Effector memory CD4-positive, alpha-beta T cell (primary cell): ENCODE results near the gene EHD4.

Experiments used
- DNase-seq, 3 donors: peaks; one replicate each; pipeline ENCODE4 v3.0.0-alpha.2; 2020
- H3K27ac ChIP-seq: 2 replicates; pipeline ENCODE4 v1.7.0; 2013; ENCODE audit warnings: mild to moderate bottlenecking, low read length, moderate library complexity; ENCODE audit not compliant: insufficient read depth, poor library complexity, severe bottlenecking
- H3K27me3 ChIP-seq: replicated peaks from 2 replicates; pipeline ENCODE4 v1.7.0; 2013; ENCODE audit warnings: mild to moderate bottlenecking, low read length; ENCODE audit not compliant: insufficient read depth, control insufficient read depth, poor library complexity, severe bottlenecking
- H3K36me3 ChIP-seq: 2 replicates; pipeline ENCODE4 v1.7.0; 2013; ENCODE audit warnings: mild to moderate bottlenecking, low read length, moderate library complexity; ENCODE audit not compliant: control insufficient read depth, insufficient read depth
- H3K4me1 ChIP-seq: 2 replicates; pipeline ENCODE4 v1.7.0; 2013; ENCODE audit warnings: low read length, mild to moderate bottlenecking; ENCODE audit not compliant: control insufficient read depth, insufficient read depth, poor library complexity, severe bottlenecking
- H3K4me3 ChIP-seq: 2 replicates; pipeline ENCODE4 v1.7.0; 2013; ENCODE audit warnings: low read length, low read depth, mild to moderate bottlenecking; ENCODE audit not compliant: insufficient read depth, poor library complexity, severe bottlenecking
- H3K9me3 ChIP-seq: 2 replicates; pipeline ENCODE4 v1.7.0; 2013; ENCODE audit warnings: mild to moderate bottlenecking, low read length, moderate library complexity; ENCODE audit not compliant: control insufficient read depth

EHD4 gene

DNA sequence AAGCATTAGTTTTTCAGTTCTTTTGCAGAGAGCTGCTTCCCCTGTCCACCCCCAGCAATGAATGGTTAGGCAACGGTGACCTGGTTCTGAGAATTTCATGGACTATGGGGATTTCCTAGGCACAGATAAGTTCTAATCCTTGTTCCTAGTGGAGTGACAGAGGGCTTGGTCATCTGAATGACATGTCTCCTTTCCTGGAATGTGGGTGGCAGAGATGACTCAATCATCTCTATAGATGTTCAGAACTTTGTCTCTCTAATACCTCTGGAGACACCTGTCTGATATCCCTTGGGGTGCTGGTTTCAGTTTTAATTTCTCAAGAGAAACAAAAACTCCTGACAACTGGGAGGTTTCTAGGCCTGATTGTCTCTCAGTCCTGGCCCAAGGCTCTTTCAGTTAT, 38.1 kb upstream of the EHD4 start:
- DNase-seq: no peak
- Histone ChIP-seq H3K27me3 (no peaks in the 10 kb centered on the region), H3K4me1 (no peaks in the 10 kb centered on the region), H3K36me3 (no peaks in the 10 kb centered on the region), H3K4me3 (no peak overlapping the region), H3K27ac (no peak overlapping the region), H3K9me3 (no peaks in the 10 kb centered on the region)

DNA sequence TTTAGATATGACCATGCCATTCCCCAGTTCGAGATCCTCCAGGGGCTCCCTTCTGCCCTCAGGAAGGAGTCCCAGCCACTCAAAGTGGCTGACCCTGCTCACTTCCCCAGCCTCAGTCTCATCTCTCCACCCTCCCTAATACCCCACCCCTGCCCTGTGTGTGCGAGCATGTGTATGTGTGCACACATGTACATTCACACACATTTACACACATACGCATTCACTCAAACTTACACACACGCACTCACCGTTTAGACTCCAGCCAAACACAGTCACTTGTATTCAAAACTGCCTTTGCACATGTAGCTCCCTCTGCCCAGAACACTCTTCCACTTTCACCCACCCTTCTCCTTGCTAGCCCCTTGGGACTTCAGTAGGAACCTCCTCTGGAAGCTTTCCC, 37.1 kb upstream of the EHD4 start:
- Histone ChIP-seq H3K4me1 (no peaks in the 10 kb centered on the region), H3K36me3 (no peaks in the 10 kb centered on the region), H3K27ac (no peak overlapping the region), H3K27me3 (no peaks in the 10 kb centered on the region), H3K9me3 (no peaks in the 10 kb centered on the region), H3K4me3 (no peak overlapping the region)
- no peak for DNase-seq

DNA sequence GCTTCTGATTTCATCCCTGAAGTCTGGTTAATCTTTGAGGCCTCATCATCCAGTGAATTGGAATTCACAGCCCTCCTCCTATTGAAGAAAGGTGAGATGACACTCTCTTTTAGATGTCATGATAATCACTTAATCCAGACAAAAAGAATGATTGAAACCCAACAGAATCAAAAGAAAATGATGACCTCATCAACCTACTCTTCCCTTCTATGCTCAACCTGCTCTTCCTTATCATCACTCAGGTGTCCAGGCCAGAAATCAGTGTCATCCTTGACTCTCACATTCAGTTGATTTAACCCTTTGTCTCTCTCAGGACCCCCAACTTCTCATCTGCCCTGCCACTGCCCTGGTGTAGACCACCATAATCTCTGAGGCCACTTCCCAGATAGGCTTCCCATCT, 36.7 kb upstream of the EHD4 start:
- Histone ChIP-seq H3K27ac (no peak overlapping the region), H3K4me3 (no peak overlapping the region), H3K4me1 (no peaks in the 10 kb centered on the region), H3K9me3 (no peaks in the 10 kb centered on the region), H3K27me3 (no peaks in the 10 kb centered on the region), H3K36me3 (no peaks in the 10 kb centered on the region)
- DNase-seq: no peak

DNA sequence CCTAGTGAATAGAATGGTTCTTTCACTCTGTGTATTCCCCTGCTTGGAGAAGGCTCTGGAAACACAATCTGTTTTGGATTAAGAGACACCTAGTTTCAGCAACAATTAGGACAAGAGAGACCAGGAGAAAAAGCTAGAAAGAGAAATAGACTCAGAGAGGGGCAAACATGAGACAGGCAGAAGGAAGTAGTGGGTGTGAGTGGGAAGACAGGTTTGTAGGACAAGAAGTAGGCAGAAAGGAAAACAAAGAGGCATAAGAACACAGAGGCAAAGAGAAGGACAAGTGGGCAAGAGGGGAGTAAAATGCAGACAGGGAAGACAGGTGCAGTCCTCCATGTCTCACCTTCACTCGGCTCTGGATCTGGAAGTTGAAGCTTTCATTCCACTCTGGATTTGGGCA, 35.0 kb upstream of the EHD4 start:
- no peak overlapping the region for H3K27ac ChIP-seq
- no peaks in the 10 kb centered on the region for H3K36me3 ChIP-seq
- H3K4me1 ChIP-seq: no peaks in the 10 kb centered on the region
- H3K4me3 ChIP-seq: no peak overlapping the region
- H3K27me3 ChIP-seq: no peaks in the 10 kb centered on the region
- no peaks in the 10 kb centered on the region for H3K9me3 ChIP-seq
- DNase-seq: no peak

DNA sequence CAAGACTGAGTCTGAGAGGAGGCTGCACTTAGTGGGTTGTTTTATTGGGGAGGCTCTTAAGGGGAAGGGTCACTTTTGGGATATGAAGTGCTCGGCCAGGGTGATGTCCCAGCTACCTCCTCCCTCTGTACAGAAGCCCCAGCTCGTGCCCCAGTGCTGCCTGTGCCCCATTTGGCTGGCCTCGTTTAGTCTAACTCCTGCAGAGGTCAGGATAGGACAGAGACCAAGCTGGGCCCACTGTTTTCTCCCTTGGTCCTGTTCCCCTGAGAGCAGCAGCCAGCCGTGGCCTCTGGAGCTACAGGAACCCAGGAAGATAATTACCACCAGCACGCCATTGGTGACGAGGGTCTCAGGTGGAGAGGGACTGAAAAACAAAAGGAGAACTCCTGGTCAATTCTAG, 30.0 kb upstream of the EHD4 start:
- Histone ChIP-seq H3K4me1 (no peaks in the 10 kb centered on the region), H3K9me3 (no peaks in the 10 kb centered on the region), H3K27ac (no peak overlapping the region), H3K27me3 (no peaks in the 10 kb centered on the region), H3K36me3 (no peaks in the 10 kb centered on the region), H3K4me3 (no peak overlapping the region)
- no peak for DNase-seq

DNA sequence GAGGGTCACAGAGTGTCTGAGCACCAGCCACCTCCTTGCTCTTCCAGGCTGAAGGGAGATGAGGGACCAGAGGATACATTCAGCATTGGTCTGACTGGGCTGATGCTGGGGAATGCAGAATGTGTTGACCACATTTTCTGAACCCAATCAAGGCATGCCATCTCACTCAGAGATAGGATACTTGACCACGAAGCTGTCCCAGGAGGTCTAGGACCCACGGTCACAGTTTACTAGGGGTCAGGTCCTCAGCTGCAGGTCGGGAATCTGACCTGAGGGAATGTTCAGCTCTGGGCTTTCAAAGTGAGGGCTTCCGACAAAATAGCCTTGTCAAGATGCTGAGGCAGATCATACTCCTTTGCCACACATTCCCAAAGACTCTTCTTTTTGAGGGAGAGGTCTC, 28.9 kb upstream of the EHD4 start:
- Histone ChIP-seq H3K4me1 (no peaks in the 10 kb centered on the region), H3K27ac (no peak overlapping the region), H3K4me3 (no peak overlapping the region), H3K27me3 (no peaks in the 10 kb centered on the region), H3K9me3 (no peaks in the 10 kb centered on the region), H3K36me3 (no peaks in the 10 kb centered on the region)
- DNase-seq: no peak

DNA sequence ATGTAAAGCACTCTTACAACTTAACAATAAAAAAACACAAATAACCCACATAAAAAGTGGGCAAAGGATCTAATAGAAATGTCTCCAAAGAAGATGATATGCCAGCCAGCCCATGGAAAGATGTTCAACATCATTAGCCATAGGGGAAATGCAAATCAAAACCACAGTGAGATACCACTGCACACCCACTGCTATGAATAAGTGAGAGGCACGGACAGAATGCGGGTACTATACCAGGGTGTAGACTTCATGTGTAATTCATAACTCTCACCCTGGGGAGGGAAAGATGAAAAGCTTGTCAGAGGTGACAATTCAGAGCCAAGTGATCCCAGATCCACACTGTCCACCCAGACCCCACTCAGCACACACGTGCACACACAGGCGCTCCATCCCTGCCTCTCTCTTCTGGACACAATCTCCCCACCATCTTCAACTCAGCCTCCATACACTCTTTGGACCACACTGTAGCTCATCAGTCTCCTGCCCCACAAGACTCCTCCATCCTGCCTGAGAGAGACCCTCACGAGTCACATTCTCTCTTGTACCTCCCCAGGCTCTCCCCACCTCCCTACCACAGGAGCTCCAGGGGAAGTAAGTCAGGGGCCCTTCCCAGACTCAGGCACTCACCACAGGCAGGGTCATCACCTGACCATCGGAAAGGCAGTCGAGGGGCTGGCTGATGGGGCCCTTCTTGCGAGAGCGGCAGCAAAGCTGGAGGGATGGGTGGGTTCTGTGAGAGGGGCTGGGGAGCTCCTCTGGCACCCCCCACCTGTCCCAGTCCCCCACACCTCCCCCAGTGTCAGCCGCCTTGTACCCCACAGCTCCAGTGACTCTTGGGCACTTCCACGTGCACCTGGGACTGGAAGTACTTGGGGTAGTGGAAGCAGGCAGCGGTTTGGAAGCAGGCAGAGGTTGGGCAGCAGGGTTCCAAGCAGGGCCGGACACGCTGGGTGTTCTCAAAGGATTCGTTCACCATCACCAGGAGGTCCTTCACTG, 27.2 kb upstream of the EHD4 start:
- no peak overlapping the region for H3K4me3 ChIP-seq
- no peaks in the 10 kb centered on the region for H3K9me3 ChIP-seq
- no peaks in the 10 kb centered on the region for H3K4me1 ChIP-seq
- no peaks in the 10 kb centered on the region for H3K36me3 ChIP-seq
- DNase-seq: no peak
- no peak overlapping the region for H3K27ac ChIP-seq
- no peaks in the 10 kb centered on the region for H3K27me3 ChIP-seq

DNA sequence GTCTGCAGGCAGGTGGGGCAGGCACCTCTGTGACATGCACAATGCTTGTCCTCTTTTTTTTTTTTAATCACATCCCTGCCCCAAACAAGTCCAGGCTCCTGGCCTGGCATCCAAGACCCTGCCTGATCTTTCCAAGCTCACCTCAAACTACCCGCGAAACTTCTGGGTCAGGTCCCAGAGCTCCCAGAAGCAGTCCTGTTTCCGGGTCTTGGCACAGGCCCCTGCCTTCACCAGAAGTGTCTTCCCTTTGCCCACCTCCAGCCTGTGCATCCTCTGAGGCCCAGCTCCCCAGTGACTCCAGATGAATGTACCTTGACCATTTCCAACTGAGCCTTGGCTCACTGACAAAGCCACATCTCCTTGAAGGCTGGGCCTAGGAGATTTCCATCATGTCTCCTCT, 25.5 kb upstream of the EHD4 start:
- no peak for DNase-seq
- no peak overlapping the region for H3K27ac ChIP-seq
- H3K27me3 ChIP-seq: no peaks in the 10 kb centered on the region
- H3K4me1 ChIP-seq: no peaks in the 10 kb centered on the region
- no peak overlapping the region for H3K4me3 ChIP-seq
- H3K9me3 ChIP-seq: no peaks in the 10 kb centered on the region
- no peaks in the 10 kb centered on the region for H3K36me3 ChIP-seq

DNA sequence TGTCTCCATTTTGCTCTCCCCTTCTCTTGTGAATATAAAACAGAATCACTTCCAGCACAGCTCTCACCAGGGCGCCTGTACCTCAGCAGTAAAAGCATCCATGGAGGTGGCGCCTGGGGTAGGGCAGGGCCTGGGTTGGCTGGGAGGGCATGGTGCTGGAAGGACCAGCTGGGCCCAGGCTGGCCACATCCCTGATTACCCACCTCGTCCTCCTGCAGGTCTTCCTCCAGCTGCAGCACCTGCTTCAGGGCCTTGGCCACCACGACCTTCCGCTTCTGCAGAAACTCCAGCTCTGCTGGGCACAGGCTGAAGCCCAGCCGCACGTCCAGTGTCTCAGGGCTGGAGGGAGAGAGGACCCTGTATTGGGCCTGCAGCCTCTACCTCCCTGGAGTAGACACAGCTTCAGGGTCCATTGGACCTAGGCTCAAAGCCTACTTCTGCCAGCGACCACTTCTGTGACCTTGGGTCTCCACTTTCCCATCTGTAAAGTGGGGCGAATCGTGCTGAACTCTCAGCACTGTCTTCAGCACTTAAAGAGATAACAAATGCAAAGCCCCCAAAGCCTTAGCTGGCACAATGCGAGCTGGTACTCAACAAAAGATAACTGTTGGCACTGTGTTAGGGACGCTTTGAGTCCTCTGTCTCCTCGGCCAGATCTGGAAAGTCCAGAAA, 24.7 kb upstream of the EHD4 start:
- H3K27me3 ChIP-seq: no peaks in the 10 kb centered on the region
- H3K4me1 ChIP-seq: no peaks in the 10 kb centered on the region

DNA sequence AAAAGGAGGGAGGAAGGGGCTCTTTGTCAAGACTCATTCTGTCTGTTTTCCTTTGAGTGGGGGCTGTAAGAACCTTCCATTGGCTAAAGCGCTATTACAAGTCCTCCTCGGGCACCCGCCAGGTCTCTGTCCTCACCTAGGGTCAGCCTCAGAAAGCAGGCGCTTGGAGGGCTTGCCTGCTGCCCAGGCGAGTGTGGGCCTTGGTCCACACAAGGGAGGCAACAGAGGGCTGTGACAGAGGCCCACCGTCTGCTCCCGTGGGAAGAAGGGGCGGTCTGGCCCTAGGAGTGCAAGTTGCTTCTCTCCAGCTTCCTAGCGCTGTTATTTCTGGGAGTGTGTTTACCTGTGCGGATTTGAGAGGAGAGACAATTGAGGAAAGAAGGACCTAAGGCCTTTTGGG, 24.0 kb upstream of the EHD4 start:
- no peak for DNase-seq
- Histone ChIP-seq H3K4me1 (no peaks in the 10 kb centered on the region), H3K27ac (no peak overlapping the region), H3K27me3 (no peaks in the 10 kb centered on the region), H3K4me3 (no peak overlapping the region), H3K36me3 (no peaks in the 10 kb centered on the region), H3K9me3 (no peaks in the 10 kb centered on the region)

More for the DNA sequence above, 24.7 kb upstream of the EHD4 start:
- no peak overlapping the region for H3K4me3 ChIP-seq
- no peaks in the 10 kb centered on the region for H3K36me3 ChIP-seq
- DNase-seq: no peak
- no peaks in the 10 kb centered on the region for H3K9me3 ChIP-seq
- no peak overlapping the region for H3K27ac ChIP-seq
